Measurements from ENCODE around the gene USP3.
A peak's percentile ranks its signal among the peaks of the same experiment; 100 is the strongest.

Gene USP3

DNA sequence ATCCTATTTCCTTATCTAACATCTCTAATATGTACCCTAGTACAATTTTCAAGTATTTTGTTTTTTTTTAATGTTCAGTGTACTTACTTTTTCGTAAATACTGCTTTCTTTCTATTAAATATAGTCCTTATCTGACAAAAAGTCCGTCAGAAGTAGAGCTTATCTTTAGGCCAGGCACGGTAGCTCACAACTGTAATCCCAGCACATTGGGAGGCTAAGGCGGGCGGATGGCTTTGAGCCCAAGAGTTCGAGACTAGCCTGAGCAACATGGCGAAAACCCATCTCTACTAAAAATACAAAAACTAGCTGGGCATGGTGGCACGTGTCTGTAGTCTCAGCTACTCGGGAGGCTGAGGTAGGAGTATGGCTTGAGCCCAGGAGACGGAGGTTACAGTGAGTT is 41.1 kb downstream of the USP3 start:
- no peak for DNase-seq

GRCh38 chr15:63551400-63551799 is 47.0 kb downstream of the USP3 start:
- no peak for DNase-seq

- DNase-seq: peak in 1 of 2 donors; percentile 18
These were observed 49.0 kb downstream of the USP3 start for GRCh38 chr15:63553388-63553791.

DNA sequence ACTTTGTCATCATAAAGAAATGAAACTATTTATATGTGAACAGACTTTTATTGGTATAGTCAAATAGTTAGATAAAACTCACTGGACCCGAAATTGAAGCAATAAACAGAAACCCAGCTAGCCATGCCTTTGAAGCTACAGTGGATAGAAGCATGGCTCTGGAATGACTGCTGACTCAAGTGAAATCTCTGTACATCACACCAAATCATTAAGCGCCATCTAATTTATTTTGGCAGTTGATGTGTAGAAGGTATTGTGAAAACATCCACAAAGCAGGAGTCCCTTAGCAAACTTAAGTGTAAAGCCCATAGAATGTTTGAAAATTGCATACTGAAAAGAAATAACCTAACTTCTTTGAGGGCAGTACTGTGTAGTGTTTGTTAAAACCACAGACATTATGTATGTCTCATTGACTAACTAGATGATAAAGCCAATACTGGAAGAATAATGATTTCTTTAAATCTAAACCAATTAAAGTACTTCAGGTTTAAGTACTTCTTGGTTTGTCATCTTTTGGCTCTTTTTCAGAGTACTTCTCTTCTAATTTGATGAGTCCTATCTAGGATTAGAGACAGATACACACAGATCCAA is 50.0 kb downstream of the USP3 start:
- no peak for DNase-seq

- no peak for DNase-seq
These were observed 51.1 kb downstream of the USP3 start for GRCh38 chr15:63555507-63555906.

- DNase-seq: no peak
These were observed 51.9 kb downstream of the USP3 start for GRCh38 chr15:63556246-63556645.

GRCh38 chr15:63556736-63557135 is 52.3 kb downstream of the USP3 start:
- no peak for DNase-seq

- no peak for DNase-seq
These were observed 55.4 kb downstream of the USP3 start for GRCh38 chr15:63559753-63560152.

DNA sequence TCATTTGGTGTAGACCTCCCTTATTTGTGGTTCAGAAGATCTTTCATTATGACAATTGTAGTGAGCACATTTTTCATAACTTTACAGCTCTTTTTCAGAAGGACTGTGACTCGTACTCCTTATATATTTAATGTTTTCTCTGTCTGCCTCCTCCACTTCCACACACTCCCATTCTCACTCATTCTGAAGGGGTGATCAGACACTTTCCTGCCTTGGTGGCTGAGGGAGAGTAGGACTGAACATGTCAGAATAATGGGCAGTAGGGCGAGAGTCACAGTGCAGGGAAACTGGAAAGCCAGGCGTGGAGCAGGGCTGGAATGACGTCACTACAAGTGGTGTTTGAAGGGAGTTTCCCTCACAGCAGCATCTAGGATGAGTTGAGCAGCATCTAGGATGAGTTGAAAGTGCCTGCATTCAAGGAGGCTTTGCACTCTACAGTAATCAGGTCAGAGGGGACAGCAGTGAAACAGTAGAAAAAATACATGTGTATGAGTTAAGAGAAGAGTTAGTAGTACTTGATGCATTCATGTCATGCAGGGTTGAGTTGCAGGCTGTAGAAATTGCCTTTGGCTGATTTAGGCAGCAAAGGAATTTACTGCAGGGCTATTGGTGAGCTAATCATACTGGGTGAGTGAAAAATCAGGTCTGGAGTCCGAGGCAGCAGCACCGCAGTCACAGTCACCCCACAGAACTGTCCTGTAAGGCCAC is 56.5 kb downstream of the USP3 start:
- no peak for DNase-seq

DNA sequence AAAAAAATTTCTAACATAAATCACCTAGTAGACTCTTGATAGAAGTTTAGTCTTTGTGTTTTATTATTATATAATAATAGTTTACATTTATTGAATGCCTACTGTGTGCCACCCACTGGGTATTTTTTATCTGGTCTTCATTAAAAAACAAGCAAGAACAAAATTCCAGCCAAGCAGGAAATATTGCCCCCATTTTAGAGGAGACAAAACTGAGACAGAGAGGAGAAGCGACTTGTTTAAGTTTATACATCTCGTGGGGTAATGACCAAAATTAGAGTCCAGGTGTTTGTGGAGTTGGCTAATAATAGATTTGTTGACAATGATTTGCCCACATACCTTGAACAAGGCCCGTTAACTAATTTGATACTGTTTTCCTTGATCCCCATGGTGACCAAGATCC is 59.7 kb downstream of the USP3 start:
- DNase-seq: no peak

- DNase-seq: no peak
These were observed 61.3 kb downstream of the USP3 start for GRCh38 chr15:63565536-63566186.

DNA sequence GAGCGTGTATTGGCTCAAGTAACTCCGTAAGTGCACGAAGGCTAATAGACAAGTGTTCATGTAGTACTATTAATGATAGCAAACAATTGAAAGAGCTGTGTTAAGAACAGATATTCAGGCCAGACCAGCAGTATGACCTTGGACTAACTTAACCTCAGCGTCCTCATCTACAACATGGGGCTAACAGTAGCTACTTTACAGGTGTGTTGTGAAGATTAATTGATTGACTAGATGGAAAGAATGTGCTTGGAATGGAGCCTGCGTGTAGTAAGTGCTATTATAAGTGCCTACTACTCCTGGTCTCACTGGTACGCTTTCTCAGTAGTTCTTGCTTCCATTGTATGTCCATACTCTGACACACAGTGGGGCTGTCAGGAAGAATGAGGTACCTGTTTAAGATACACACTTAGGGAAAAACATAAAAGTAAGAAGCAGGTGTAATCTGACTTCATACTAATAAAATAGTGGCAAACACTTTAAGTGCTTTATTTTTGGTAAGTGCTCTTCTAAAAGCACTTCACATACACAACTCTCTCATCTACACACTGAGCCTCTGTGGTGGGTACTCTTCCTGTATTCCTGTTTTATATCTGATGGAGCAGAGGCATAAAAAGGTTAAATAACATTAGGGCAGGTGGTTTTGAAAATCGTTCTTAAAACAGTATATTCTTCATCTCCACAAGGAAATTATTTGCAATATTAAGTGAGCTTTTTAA is 68.5 kb downstream of the USP3 start:
- DNase-seq: no peak

DNA sequence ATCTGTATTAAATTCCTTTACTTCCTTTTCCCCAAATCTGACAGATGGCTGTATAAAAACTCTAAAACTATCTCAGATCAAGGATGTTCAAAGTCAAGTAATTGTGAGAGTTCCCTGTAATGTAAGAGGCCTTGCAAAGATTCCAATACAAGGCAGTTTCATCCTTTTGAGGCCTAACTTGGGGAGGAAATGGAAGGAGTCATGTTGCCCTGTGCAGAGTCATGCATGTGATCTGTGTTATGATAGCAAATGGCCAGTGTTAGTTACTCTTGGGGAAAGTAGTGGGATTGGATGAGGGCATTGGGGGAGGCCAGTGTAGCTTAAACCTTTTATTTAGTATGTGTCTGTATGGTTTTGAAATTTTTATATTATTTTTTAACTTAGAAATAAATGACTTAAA is 69.1 kb downstream of the USP3 start:
- no peak for DNase-seq

DNA sequence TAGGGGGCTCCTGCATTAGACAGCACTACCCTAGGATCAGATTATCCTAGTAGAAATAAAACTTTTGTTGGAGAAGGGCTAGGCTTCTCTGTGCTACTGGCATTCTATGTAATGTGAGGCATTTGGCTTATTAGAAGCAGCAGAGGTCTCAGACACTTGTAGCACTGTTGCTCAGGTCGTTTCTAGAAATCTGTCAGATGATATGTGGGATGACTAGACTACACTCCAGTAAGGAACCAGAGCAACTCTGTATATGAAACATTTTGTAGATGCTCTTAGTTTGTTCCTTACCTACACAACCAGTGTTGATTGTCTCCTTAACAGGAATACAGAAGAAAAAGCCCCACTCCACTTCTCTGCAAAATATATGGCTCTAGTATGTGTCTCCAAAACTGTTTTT is 70.9 kb downstream of the USP3 start:
- DNase-seq: no peak

DNA sequence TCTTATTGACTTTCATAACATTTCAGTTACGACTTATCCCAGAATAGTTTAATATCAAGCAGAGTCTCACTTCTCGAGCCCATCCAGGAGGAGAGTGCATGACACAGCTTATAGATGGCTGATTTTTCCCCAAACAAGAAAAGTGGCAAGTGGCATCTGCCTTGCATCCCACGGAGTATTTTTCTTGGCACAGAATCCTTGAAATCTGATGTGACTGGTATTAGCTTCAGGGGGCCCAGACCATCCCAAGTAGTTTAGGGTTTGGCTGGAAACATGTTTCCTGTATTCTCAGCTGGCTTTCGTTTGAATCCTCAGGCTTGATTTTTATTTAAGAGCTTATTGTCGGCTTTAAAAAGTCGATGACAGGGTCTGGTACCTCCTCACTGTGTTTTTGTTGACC is 72.0 kb downstream of the USP3 start:
- no peak for DNase-seq

DNA sequence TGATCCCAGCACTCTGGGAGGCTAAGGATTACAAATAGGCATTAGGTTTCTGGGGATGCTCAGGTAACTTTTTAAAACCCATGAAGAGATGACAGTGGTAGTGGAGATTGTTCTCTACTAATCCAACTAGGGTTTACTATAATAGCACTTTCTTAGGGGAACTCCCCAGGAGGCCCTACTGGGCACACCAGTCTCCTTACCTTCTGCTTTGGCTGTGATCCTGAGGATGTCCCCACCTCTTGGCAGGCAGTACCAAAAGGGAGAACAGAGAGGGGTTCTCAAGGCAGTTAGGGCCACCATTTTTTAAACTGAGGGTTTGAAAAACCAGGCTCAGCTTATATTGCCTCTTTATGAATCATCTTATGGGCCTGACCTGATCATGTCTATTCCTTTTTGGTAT is 77.8 kb downstream of the USP3 start:
- DNase-seq: no peak

DNA sequence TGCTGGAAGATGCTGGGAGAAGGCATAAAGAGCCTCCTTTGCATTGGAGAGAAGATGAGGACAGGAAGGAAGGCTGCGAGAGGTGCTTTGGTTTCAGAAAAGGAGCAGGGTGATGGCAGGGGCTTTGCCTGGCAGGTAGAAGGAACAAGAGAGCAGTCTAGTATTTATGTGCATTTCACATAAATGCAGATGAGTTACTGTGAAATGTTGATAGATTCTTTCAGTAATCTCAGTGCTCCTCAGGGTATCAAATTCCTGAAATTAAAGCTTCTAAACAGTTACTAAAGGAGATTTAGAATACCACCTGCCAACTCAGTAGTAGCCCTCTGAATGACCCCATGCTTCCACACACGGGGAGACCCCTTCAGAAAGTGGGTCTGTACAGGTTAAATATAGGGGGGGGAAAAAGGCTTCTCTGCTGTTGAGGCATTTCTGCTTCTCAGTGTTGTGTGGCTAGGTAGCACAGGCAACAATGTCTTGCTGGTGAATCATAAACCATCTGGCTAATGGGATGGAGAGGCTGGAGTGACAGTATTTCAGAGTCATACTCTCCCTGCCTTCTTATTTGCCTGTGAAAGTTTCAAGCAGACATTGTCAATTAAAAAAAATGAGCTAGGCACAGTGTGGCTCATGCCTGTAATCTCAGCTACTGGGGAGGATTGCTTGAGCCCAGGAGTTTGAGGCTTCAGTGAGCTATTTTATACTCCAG is 78.5 kb downstream of the USP3 start:
- DNase-seq: no peak

- no peak for DNase-seq
These were observed 82.4 kb downstream of the USP3 start for GRCh38 chr15:63586790-63587189.

GRCh38 chr15:63587527-63587926 is 83.1 kb downstream of the USP3 start:
- DNase-seq: no peak

GRCh38 chr15:63588826-63589225 is 84.4 kb downstream of the USP3 start:
- DNase-seq: no peak

DNA sequence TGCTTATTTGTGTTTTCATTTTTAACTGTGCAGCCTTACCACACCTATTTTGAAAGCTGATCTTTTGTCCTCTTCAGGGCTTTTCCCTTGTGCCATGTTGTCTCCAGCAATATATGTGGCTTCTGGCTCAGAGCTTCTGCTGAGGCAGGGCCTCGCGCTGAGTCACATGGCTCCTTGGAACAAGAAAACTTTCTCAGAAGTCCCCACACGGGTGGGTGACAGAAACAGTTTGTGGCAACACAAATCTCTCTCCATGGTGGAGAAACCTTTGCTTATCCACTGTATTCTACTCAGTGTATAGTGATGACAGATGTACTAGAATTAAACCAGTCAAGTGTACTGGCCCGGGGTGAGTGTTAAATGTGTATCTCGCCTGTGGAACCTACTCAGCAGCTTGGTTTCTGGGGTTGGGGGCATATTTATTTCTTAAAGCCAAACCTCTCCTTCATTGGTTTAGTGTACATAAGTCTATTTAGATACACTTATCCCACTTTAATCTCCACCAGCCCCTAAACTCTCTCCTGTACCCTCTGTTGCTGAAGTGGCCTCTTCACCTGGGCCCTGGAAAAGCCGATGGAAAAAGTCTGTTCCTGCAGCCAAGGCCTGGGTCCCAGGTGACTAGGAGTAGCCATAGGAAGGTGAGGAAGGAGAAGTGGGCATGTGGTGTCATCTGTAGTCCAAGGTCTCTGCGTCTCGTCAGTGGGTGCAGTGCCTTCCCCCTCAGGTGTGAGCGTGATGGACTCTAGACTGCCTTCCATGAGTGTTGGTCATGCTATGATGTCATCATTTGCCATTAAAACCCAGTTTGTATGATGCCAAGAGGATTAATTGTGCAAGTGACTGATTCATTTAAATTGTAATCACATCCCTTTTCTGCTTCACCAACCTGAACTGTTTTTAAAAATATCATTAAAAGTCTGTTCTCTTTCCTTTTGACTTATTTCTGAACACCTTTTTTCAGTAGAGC is 89.6 kb downstream of the USP3 start:
- DNase-seq: no peak

GRCh38 chr15:63595065-63595464 is 90.7 kb downstream of the USP3 start:
- no peak for DNase-seq

Data from CD4-positive, alpha-beta T cell treated with Interleukin-4 for 1 hour (primary cell).